Thyroid gland (tissue), 4 donors: ENCODE data around the gene PTPN13. TPM values are rescaled to one million over a fixed set of nuclear protein-coding genes. Genes with fewer than 3 reads are reported as not detected.

Source experiments
- DNase-seq, 2 donors: peaks; one replicate each; pipeline ENCODE4 v3.0.0-alpha.2; 2019
- H3K27ac ChIP-seq, 3 donors: fragments of 200-600 bp; sonication (generic); 1 replicate in 2 of 3; 2 replicates in 1 of 3; pipeline ENCODE4 v1.5.1; 2016 to 2019; ENCODE audit warnings: mild to moderate bottlenecking in 1 of 3, moderate library complexity in 1 of 3
- H3K27me3 ChIP-seq: fragments of 200-600 bp; sonication (generic); one replicate; pipeline ENCODE4 v1.5.1; 2019
- H3K36me3 ChIP-seq, 2 donors: fragments of 200-600 bp; sonication (generic); one replicate each; pipeline ENCODE4 v1.5.1; 2016 to 2019
- H3K4me1 ChIP-seq, 2 donors: fragments of 200-600 bp; sonication (generic); one replicate each; pipeline ENCODE4 v1.5.1; 2017 to 2019
- H3K4me3 ChIP-seq, 3 donors: fragments of 200-600 bp; sonication (generic); replicated peaks in 1 of 3; 1 replicate in 2 of 3; 2 replicates in 1 of 3; pipeline ENCODE4 v1.5.1; 2016; ENCODE audit warnings: mild to moderate bottlenecking in 1 of 3
- H3K9me3 ChIP-seq: fragments of 200-600 bp; sonication (generic); one replicate; pipeline ENCODE4 v1.5.1; 2017
- CTCF ChIP-seq, 6 experiments: fragments of 200-600 bp in 3 of 6; fragments of 450-650 bp in 3 of 6; sonication (generic) in 3 of 6; IDR thresholded peaks; one replicate each; pipeline ENCODE4 v1.5.1; 2016 to 2019; ENCODE audit warnings: antibody characterized with exemption in 6 of 6, mild to moderate bottlenecking in 2 of 6, inconsistent platforms in 1 of 6, moderate library complexity in 1 of 6
- POLR2A ChIP-seq, 2 donors: fragments of 450-650 bp; IDR thresholded peaks; one replicate each; pipeline ENCODE4 v1.6.1; 2017; ENCODE audit warnings: antibody characterized with exemption in 2 of 2, mild to moderate bottlenecking in 2 of 2, moderate library complexity in 1 of 2
- WGBS, 2 donors: methylation state at CpG; one replicate each; pipeline ENCODE4 v1.1.5; 2017; 5-methylcytosine and 5-hydroxymethylcytosine counted together
- intact Hi-C: fragments of 100-400 bp; cut with DNase I; formaldehyde crosslinking; loops from one replicate; pipeline ENCODE4 v1.15.1; 2023
- total RNA-seq, 4 donors: library from RNA; depleted of rRNA; stranded (reverse); fragments of >200 nt; gene quantifications; one replicate each; pipeline ENCODE4 v1.2.3, GENCODE V29; 2016

The PTPN13 gene
- total RNA-seq, 4 donors from 2014 or later, result 49.7 to 89.5 (median 64.0) TPM

- 76 to 90% methylated on average over 2 of the region's 2 CpGs for WGBS, 2 donors
- peak overlapping the region in 2 of 3 donors; percentile 33 to 61 for H3K27ac ChIP-seq
- H3K4me1 ChIP-seq, result peaks cover 5 to 15% of the 10 kb centered on the region in 2 donors
- no peaks in the 10 kb centered on the region for H3K36me3 ChIP-seq
- H3K4me3 ChIP-seq, result no peak overlapping the region
- intact Hi-C loops, result no loop called here
- H3K9me3 ChIP-seq, result no peaks in the 10 kb centered on the region
- DNase-seq, result no peak
- no peaks in the 10 kb centered on the region for H3K27me3 ChIP-seq
- TF ChIP-seq POLR2A (IDR thresholded peaks at IDR 0.05), result no peak
- TF ChIP-seq CTCF (IDR thresholded peaks at IDR 0.05), result no peak
These were observed 19.6 kb downstream of the PTPN13 start for GRCh38 chr4:86613734-86614133.

- peak overlapping the region; percentile 33 to 61 (median 58) for H3K27ac ChIP-seq
- no peak overlapping the region for H3K4me3 ChIP-seq
- no peaks in the 10 kb centered on the region for H3K36me3 ChIP-seq
- WGBS, 2 donors, result 35 to 48% methylated on average over 3 of the region's 3 CpGs
- no peak for DNase-seq
- no peaks in the 10 kb centered on the region for H3K27me3 ChIP-seq
- no peak for TF ChIP-seq POLR2A (IDR thresholded peaks at IDR 0.05)
- TF ChIP-seq CTCF (IDR thresholded peaks at IDR 0.05), result no peak
- intact Hi-C loops, result no loop called here
- H3K9me3 ChIP-seq, result no peaks in the 10 kb centered on the region
- peaks cover 5 to 15% of the 10 kb centered on the region in 2 donors for H3K4me1 ChIP-seq
These were observed 20.8 kb downstream of the PTPN13 start for GRCh38 chr4:86614865-86615264.

- TF ChIP-seq POLR2A (IDR thresholded peaks at IDR 0.05) (no peak), CTCF (IDR thresholded peaks at IDR 0.05) (no peak)
- no peak for DNase-seq
- no peaks in the 10 kb centered on the region for H3K36me3 ChIP-seq
- H3K4me3 ChIP-seq, result no peak overlapping the region
- H3K27ac ChIP-seq, result peak overlapping the region in 2 of 3 donors; percentile 33 to 58
- no peaks in the 10 kb centered on the region for H3K9me3 ChIP-seq
- 83% methylated on average over 1 of the region's 1 CpG for WGBS, 2 donors
- peaks cover 5 to 15% of the 10 kb centered on the region in 2 donors for H3K4me1 ChIP-seq
- H3K27me3 ChIP-seq, result no peaks in the 10 kb centered on the region
- intact Hi-C loops, result no loop called here
These were observed 21.4 kb downstream of the PTPN13 start for GRCh38 chr4:86615501-86615900.

- H3K4me1 ChIP-seq, result peaks cover 7 to 9% of the 10 kb centered on the region in 2 donors
These were observed 25.5 kb downstream of the PTPN13 start for GRCh38 chr4:86619656-86620055.

GRCh38 chr4:86621435-86621834 lies 27.3 kb downstream of the PTPN13 start:
- TF ChIP-seq CTCF (IDR thresholded peaks at IDR 0.05), result no peak
- 60 to 71% methylated on average over 1 of the region's 1 CpG for WGBS, 2 donors

More at GRCh38 chr4:86619656-86620055, 25.5 kb downstream of the PTPN13 start:
- Histone ChIP-seq H3K9me3 (no peaks in the 10 kb centered on the region), H3K4me3 (no peak overlapping the region), H3K36me3 (no peaks in the 10 kb centered on the region), H3K27me3 (no peaks in the 10 kb centered on the region), H3K27ac (no peak overlapping the region)
- no peak for TF ChIP-seq CTCF (IDR thresholded peaks at IDR 0.05)
- TF ChIP-seq POLR2A (IDR thresholded peaks at IDR 0.05), result no peak
- no peak for DNase-seq
- intact Hi-C loops, result no loop called here

More at GRCh38 chr4:86621435-86621834, 27.3 kb downstream of the PTPN13 start:
- peaks cover 3 to 8% of the 10 kb centered on the region in 2 donors for H3K4me1 ChIP-seq
- no peaks in the 10 kb centered on the region for H3K36me3 ChIP-seq
- no peak overlapping the region for H3K27ac ChIP-seq
- DNase-seq, result no peak
- H3K27me3 ChIP-seq, result no peaks in the 10 kb centered on the region
- no peaks in the 10 kb centered on the region for H3K9me3 ChIP-seq
- intact Hi-C loops, result no loop called here
- H3K4me3 ChIP-seq, result no peak overlapping the region
